Measurements from ENCODE around the gene ACOT11. TPM values are rescaled to one million over a fixed set of nuclear protein-coding genes. Genes with fewer than 3 reads are reported as not detected.

Gene ACOT11
- polyA plus RNA-seq, 1 experiment: 2.4 TPM

- H3K4me3 ChIP-seq (ENCODE audit: low read depth, low read length): no peak overlapping the region
- ChIA-PET CTCF (no interaction called here), POLR2A (interaction anchor here (0.5 kb wide), 1 partner anchor 187 kb away, joined by 4 read pairs; no protein-coding TSS in a partner anchor)
- H3K27me3 ChIP-seq (ENCODE audit: control insufficient read depth, insufficient read depth, low read length): peaks cover 5% of the 10 kb centered on the region; the same call in 1 of the 2 replicates
- no peak for DNase-seq (ENCODE audit: low read depth)
- TF ChIP-seq CTCF (IDR thresholded peaks at IDR 0.05; ENCODE audit: insufficient read depth, low read depth, low read length): no peak
- H3K36me3 ChIP-seq (ENCODE audit: control insufficient read depth, insufficient read depth, low read length): no peaks in the 10 kb centered on the region
Measured at GRCh38 chr1:54640361-54640760, 92.3 kb downstream of the ACOT11 start.

- Histone ChIP-seq H3K36me3 (ENCODE audit: control insufficient read depth, insufficient read depth, low read length) (no peaks in the 10 kb centered on the region), H3K4me3 (ENCODE audit: low read depth, low read length) (no peak within 1 kb of the TSS), H3K27me3 (ENCODE audit: control insufficient read depth, insufficient read depth, low read length) (peaks cover 3% of the 10 kb centered on the region; the same call in 1 of the 2 replicates)
- no peak for TF ChIP-seq CTCF (IDR thresholded peaks at IDR 0.05; ENCODE audit: insufficient read depth, low read depth, low read length)
- ChIA-PET POLR2A (no interaction called here), CTCF (no interaction called here)
- no peak for DNase-seq (ENCODE audit: low read depth)
Measured at GRCh38 chr1:54640863-54641836, 93.1 kb downstream of the ACOT11 start, which contains the start of gene MROH7. TSS of gene MROH7 (plus strand) at chr1:54641786. CDS start at chr1:54652927, 11,141 bp downstream.

DNA sequence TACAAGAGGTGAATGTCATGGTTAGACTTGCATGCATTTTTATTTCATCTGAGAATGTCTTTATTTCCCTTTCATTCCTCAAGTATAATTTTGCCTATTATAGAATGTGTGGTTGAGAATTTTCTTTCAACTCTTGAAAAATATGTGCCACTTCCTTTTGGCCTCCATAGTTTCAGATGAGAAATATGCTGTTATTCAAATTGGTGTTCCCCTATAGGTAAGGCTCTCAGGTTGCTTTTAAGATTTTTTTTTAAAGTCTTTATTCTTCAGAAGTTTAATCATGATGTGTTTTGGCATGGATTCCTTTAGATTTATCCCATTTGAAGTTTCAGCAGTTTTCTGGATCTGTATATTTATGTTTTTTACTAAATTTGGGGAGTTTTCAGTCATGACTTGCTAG lies 95.7 kb downstream of the ACOT11 start:
- Histone ChIP-seq H3K36me3 (ENCODE audit: control insufficient read depth, insufficient read depth, low read length) (no peaks in the 10 kb centered on the region), H3K27me3 (ENCODE audit: control insufficient read depth, insufficient read depth, low read length) (peaks cover 3% of the 10 kb centered on the region; the same call in 1 of the 2 replicates), H3K4me3 (ENCODE audit: low read depth, low read length) (no peak overlapping the region)
- DNase-seq (ENCODE audit: low read depth): no peak
- CTCF ChIA-PET: no interaction called here
- POLR2A ChIA-PET: no interaction called here
- no peak for TF ChIP-seq CTCF (IDR thresholded peaks at IDR 0.05; ENCODE audit: insufficient read depth, low read depth, low read length)

DNA sequence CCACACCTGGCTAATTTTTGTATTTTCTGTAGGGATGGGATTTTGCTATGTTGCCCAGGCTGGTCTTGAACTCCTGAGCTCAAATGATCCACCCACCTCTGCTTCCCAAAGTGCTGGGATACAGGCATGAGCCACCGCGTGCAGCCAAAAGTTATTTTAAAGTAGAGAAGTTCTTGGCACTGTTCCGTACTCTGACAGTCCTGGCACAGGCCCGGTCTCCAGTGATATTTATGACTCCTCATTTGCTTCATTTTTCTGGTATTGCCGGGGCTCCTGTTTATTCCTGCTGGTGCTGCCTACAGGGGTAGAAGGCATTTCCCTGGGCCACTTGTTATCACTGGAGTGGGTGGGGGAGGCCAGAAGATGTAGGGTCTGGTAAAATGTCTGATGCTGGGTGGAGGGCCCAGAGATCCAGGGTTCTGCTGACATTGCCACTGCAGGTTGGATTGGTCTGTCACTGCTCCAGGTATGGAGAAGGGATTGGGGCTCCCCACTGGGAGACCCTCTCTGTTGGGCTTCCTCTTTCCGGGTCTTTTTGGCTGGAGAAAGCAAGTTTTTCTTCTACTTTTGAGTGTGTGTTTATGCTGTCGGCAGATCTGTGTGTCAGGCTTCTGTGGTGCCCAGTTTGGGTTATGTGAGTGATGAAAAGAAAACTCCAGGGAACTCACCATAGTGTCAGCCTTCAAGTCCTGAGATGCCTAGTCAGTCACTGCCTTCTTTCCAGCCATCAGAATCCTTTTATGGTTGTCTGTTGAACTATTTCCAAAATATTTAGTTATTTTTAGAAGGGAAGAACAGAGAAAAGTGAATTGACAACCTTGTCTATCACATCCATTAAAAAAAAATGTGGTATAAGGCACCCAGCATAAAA lies 98.0 kb downstream of the ACOT11 start:
- Histone ChIP-seq H3K27me3 (ENCODE audit: control insufficient read depth, insufficient read depth, low read length) (peaks cover 13% of the 10 kb centered on the region), H3K4me3 (ENCODE audit: low read depth, low read length) (no peak overlapping the region), H3K36me3 (ENCODE audit: control insufficient read depth, insufficient read depth, low read length) (no peaks in the 10 kb centered on the region)
- no peak for TF ChIP-seq CTCF (IDR thresholded peaks at IDR 0.05; ENCODE audit: insufficient read depth, low read depth, low read length)
- CTCF ChIA-PET: no interaction called here
- POLR2A ChIA-PET: no interaction called here
- DNase-seq (ENCODE audit: low read depth): no peak

Measured in BJ (cell line).